SJSA1 (cell line): ENCODE results near the gene NEAT1. TPM values are rescaled to one million over a fixed set of nuclear protein-coding genes. Genes with fewer than 3 reads are reported as not detected.
"Not testable (repeated sequence)": the region's sequence is repeated elsewhere in the genome, so short reads cannot be mapped to it uniquely, and the experiment has no call there.

Experiments
- DNase-seq, 2 experiments: peaks; one replicate each; pipeline ENCODE4 v3.0.0-alpha.2; 2015 to 2020; ENCODE audit warnings: low spot score in 2 of 2, low read depth in 1 of 2
- H3K27ac ChIP-seq: fragments of 250-450 bp; sonication (Bioruptor Pico); 2 replicates; pipeline ENCODE4 v1.5.1; 2020; ENCODE audit warnings: mild to moderate bottlenecking, moderate library complexity
- H3K27me3 ChIP-seq: fragments of 250-450 bp; sonication (Bioruptor Pico); replicated peaks from 2 replicates; pipeline ENCODE4 v1.5.1; 2020; ENCODE audit warnings: mild to moderate bottlenecking, moderate library complexity
- H3K36me3 ChIP-seq: fragments of 250-450 bp; sonication (Bioruptor Pico); 2 replicates; pipeline ENCODE4 v1.5.1; 2020; ENCODE audit warnings: mild to moderate bottlenecking
- H3K4me1 ChIP-seq: fragments of 250-450 bp; sonication (Bioruptor Pico); replicated peaks from 2 replicates; pipeline ENCODE4 v1.6.1; 2021; ENCODE audit warnings: mild to moderate bottlenecking
- H3K4me3 ChIP-seq: fragments of 250-450 bp; sonication (Bioruptor Pico); 2 replicates; pipeline ENCODE4 v1.5.1; 2020; ENCODE audit warnings: mild to moderate bottlenecking
- H3K9me3 ChIP-seq: fragments of 250-450 bp; sonication (Bioruptor Pico); replicated peaks from 2 replicates; pipeline ENCODE4 v1.5.1; 2020; ENCODE audit warnings: mild to moderate bottlenecking
- total RNA-seq: library from RNA; depleted of rRNA; stranded (reverse); fragments of >200 nt; shearing (Covaris generic); gene quantifications from 2 replicates; pipeline ENCODE4 v1.2.3, GENCODE V29; 2014

Gene NEAT1
- total RNA-seq, 1 experiment from 2014 or later: 12.1 TPM

DNA sequence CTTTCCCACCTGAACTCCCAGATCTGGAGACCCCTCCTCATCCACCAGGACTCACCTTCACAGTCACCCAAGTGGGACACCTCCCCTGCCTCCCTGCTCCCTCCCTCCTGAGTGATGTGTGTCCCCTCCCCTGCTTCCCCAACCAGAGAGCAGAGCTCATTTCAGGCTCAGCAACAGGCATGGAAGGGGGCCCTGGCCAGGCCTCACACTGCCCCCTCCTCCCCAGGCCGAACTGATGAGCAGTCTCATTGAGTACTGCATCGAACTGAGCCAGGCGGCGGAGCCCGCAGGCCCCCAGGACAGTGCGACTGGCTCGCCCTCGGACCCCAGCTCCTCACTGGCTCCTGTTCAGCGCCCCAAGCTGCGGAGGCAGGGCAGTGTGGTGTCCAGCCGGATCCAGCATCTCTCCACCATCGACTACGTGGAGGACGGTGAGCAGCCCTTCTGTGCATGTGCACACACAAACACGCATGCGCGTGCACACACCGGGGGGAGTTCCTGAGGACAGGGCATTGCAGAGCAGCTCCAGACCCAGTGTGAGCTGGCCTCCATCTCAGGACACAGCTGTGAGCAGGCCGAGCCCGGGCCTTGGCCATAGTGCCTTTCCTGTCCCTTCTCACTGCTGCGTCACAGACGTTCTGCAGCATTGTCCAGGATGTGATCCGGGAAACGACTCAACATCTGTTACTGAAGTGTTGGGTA, 17.8 kb upstream of the NEAT1 start:
- H3K36me3 ChIP-seq: peaks cover 94% of the 10 kb centered on the region
- no peak overlapping the region for H3K27ac ChIP-seq
- H3K27me3 ChIP-seq: no peaks in the 10 kb centered on the region
- DNase-seq: no peak
- no peak overlapping the region for H3K4me3 ChIP-seq
- H3K9me3 ChIP-seq: no peaks in the 10 kb centered on the region
- H3K4me1 ChIP-seq: no peaks in the 10 kb centered on the region

- no peak for DNase-seq
- Histone ChIP-seq H3K36me3 (peaks cover 78% of the 10 kb centered on the region), H3K9me3 (no peaks in the 10 kb centered on the region), H3K27ac (no peak overlapping the region), H3K4me3 (no peak overlapping the region), H3K4me1 (peaks cover 3% of the 10 kb centered on the region), H3K27me3 (no peaks in the 10 kb centered on the region)
Observed at GRCh38 chr11:65410936-65411680, 11.5 kb upstream of the NEAT1 start.

DNA sequence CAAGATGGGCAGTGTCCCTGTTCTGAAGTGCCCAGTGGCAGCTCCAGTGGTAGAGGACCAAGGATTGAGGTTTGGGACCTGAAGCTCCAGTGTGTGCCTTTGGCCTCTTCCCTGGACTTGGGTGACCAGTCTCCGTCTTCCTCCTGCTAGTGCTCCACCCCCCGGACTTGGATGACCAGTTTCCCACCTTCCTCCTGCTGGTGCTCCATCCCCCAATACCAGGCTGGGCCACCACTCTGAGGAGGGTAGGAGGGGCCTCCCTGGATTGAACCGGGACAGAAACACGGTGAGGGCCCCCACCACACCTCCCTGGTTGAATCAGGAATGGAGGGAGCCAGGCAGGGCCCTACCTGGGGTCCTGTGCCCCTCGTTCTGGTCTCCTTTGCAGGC, 10.9 kb upstream of the NEAT1 start:
- Histone ChIP-seq H3K9me3 (no peaks in the 10 kb centered on the region), H3K36me3 (peaks cover 72% of the 10 kb centered on the region), H3K27me3 (no peaks in the 10 kb centered on the region), H3K27ac (no peak overlapping the region), H3K4me1 (peaks cover 8% of the 10 kb centered on the region), H3K4me3 (no peak overlapping the region)
- DNase-seq: no peak

GRCh38 chr11:65412271-65413076, 10.1 kb upstream of the NEAT1 start:
- H3K4me3 ChIP-seq: no peak overlapping the region
- no peaks in the 10 kb centered on the region for H3K27me3 ChIP-seq
- no peak overlapping the region for H3K27ac ChIP-seq
- no peaks in the 10 kb centered on the region for H3K9me3 ChIP-seq
- H3K36me3 ChIP-seq: peaks cover 64% of the 10 kb centered on the region
- peaks cover 16% of the 10 kb centered on the region for H3K4me1 ChIP-seq
- no peak for DNase-seq

DNA sequence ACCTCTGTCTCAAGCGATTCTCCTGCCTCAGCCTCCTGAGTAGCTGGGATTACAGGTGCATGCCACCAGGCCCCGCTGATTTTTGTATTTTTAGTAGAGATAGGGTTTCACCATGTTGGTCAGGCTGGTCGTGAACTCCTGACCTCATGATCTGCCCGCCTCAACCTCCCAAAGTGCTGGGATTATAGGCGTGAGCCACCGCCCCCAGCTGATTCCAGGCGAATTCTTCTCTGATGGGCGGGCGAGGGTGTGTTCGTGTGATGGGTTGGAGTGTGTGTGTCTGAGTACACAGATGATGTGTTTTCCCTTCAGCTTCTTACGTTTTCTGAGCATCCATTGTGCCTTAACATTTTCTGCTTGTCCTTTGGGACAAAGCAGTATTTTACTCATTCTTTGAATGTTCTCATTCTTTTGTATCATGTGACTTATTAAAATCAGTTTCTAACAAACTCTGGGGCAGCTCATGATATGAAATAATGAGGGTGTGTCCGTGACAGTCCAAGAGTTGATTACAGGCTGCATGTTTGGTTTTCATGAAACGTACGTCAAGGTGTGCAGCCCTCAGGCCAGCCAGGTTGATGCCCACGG, 9.4 kb upstream of the NEAT1 start:
- not testable (repeated sequence) for H3K27ac ChIP-seq, H3K4me3 ChIP-seq, H3K9me3 ChIP-seq, H3K27me3 ChIP-seq, DNase-seq
- Histone ChIP-seq H3K36me3 (peaks cover 57% of the 10 kb centered on the region), H3K4me1 (peaks cover 23% of the 10 kb centered on the region)

- Histone ChIP-seq H3K4me1 (peaks cover 41% of the 10 kb centered on the region), H3K4me3 (no peak overlapping the region), H3K27ac (no peak overlapping the region), H3K36me3 (peaks cover 39% of the 10 kb centered on the region), H3K27me3 (no peaks in the 10 kb centered on the region), H3K9me3 (no peaks in the 10 kb centered on the region)
- no peak for DNase-seq
Observed at GRCh38 chr11:65414776-65415498, 7.7 kb upstream of the NEAT1 start.

GRCh38 chr11:65415499-65416340, 6.9 kb upstream of the NEAT1 start:
- Histone ChIP-seq H3K4me3 (no peak overlapping the region), H3K9me3 (no peaks in the 10 kb centered on the region), H3K27ac (no peak overlapping the region), H3K4me1 (peaks cover 49% of the 10 kb centered on the region), H3K27me3 (no peaks in the 10 kb centered on the region), H3K36me3 (peaks cover 33% of the 10 kb centered on the region)
- peak in 1 of 2 experiments; percentile 34 for DNase-seq

- Histone ChIP-seq H3K27ac (0 out of 2 replicates have a peak overlapping the region, but pooled peaks have one; percentile 9), H3K27me3 (no peaks in the 10 kb centered on the region), H3K4me1 (peaks cover 55% of the 10 kb centered on the region), H3K4me3 (no peak overlapping the region), H3K9me3 (no peaks in the 10 kb centered on the region), H3K36me3 (peaks cover 27% of the 10 kb centered on the region)
- DNase-seq: peak; percentile 96 to 97
Observed at GRCh38 chr11:65416341-65416824, 6.2 kb upstream of the NEAT1 start.

GRCh38 chr11:65416841-65417701, 5.5 kb upstream of the NEAT1 start:
- H3K27me3 ChIP-seq: no peaks in the 10 kb centered on the region
- peaks cover 20% of the 10 kb centered on the region for H3K36me3 ChIP-seq
- peak in 1 of 2 experiments; percentile 37 for DNase-seq
- no peaks in the 10 kb centered on the region for H3K9me3 ChIP-seq
- 0 out of 2 replicates have a peak overlapping the region, but pooled peaks have one; percentile 9 for H3K27ac ChIP-seq
- no peak overlapping the region for H3K4me3 ChIP-seq
- H3K4me1 ChIP-seq: peaks cover 62% of the 10 kb centered on the region

DNA sequence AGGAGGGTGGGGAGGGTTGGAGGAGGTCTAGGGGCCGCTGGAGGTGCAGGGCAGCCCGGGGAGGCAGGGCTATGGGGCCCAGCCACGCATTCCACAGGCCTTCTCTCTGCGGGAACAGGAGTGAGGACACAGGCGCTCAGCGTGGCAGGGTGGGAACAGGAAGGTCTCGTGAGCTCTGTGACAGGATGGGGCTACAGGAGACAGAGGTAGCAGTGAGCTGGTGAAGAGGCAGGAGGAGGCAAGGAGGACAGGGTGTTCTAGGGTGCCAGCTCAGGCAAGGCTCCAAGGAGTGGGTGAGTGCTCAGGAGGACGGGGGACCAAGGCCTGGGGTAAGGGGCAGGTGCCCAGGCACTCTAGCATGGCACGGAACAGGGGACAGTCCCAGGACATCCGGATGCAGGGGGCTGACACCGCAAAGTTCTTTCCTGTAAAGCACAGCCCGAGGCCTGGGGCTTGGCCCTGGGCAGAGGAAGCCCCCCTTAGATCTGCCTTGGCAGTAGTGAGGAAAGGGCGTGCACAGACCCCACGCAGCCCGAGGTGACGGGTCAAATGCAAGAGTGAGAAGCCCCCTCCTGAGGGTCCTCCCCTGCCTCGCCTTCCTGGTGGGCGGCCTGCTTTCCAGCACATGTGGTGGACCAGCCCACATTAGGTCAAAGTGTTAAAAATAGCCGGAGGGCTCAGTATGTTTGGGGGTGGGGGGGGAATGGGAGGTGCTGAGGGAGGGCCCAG, 4.7 kb upstream of the NEAT1 start:
- Histone ChIP-seq H3K27me3 (no peaks in the 10 kb centered on the region; the same call in 1 of the 2 replicates), H3K36me3 (peaks cover 14% of the 10 kb centered on the region), H3K9me3 (no peaks in the 10 kb centered on the region; the same call in 1 of the 2 replicates), H3K4me3 (no peak overlapping the region), H3K4me1 (peaks cover 69% of the 10 kb centered on the region), H3K27ac (peak overlapping the region; percentile 99)
- DNase-seq: no peak

DNA sequence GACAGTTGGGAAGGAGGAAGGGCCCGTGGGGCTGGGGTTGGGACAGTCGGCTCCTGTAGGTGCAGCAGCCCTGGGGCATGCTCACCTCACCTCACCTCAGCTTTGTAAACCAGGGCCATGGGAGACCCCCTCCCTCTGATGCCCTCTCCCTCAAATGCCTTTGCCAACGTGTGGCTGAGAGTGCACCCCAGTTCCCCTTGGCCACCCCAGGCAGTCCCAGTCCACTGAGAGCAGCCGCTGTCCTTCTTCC, 4.2 kb upstream of the NEAT1 start:
- Histone ChIP-seq H3K4me3 (no peak overlapping the region), H3K27me3 (no peaks in the 10 kb centered on the region; the same call in 1 of the 2 replicates)

More for the DNA sequence above, 4.2 kb upstream of the NEAT1 start:
- peak overlapping the region; percentile 99 for H3K27ac ChIP-seq
- peaks cover 74% of the 10 kb centered on the region for H3K4me1 ChIP-seq
- no peak for DNase-seq
- no peaks in the 10 kb centered on the region; the same call in 1 of the 2 replicates for H3K9me3 ChIP-seq
- H3K36me3 ChIP-seq: peaks cover 15% of the 10 kb centered on the region
